ENCODE results near the gene HS3ST6. TPM values are rescaled to one million over a fixed set of nuclear protein-coding genes. Genes with fewer than 3 reads are reported as not detected.

The HS3ST6 gene
- total and polyA plus RNA-seq, 2 of the 13 experiments (the other 11 are each of a cell fraction or from before 2014, with no cell fraction given) = not detected

DNA sequence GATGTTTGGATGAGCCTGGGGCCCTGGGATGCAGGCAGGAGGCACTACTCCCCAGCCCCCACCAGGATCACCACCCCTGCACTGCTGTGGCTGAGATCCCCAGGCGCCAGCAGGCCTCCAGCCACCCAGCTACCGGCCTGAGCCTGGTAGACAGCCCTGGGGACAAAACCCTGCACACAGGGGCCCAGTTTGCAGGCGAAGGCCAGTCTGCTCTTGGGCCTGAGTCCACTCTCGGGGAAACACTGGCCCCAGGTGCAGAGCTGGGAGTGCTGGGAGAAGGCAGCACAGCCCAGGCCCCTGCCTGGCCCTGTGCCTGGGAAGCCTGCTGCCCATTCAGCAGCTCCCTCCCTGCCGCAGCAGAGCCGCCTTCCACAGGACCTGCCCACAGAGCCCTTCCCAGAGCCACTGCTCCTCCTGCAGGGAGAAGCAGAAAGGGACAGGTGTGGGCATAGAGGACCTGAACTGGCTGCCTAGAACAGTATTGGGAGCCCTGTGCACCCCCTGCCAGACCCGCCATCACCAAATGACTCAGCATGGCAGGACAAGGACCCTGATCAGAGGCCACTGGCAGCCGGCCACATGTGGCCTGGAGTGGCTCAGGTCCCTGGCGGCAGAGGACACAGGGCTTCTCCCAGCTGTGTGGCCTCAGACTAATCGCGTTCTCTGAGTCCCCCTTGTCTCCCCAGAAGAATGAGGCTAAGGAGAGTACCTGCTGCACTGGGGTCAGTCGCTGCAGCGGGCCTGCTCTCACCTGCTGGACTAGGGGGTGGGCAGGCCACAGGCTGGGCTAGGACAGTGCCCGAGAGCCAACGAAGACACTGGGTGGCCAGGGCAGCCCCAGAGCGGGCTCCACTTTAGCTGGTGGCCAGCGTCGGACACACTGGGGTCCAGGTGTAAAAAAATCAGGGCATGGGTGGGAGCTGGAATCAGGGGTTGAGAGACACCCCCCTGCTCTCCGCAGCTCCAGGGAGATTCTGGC is 14.1 kb upstream of the HS3ST6 start (continued):
- TF ChIP-seq ZFP90 (CRISPR knock-in tag; IDR thresholded peaks at IDR 0.05; ENCODE audit: borderline replicate concordance) = no peak
- TF ChIP-seq, protein P1, sequence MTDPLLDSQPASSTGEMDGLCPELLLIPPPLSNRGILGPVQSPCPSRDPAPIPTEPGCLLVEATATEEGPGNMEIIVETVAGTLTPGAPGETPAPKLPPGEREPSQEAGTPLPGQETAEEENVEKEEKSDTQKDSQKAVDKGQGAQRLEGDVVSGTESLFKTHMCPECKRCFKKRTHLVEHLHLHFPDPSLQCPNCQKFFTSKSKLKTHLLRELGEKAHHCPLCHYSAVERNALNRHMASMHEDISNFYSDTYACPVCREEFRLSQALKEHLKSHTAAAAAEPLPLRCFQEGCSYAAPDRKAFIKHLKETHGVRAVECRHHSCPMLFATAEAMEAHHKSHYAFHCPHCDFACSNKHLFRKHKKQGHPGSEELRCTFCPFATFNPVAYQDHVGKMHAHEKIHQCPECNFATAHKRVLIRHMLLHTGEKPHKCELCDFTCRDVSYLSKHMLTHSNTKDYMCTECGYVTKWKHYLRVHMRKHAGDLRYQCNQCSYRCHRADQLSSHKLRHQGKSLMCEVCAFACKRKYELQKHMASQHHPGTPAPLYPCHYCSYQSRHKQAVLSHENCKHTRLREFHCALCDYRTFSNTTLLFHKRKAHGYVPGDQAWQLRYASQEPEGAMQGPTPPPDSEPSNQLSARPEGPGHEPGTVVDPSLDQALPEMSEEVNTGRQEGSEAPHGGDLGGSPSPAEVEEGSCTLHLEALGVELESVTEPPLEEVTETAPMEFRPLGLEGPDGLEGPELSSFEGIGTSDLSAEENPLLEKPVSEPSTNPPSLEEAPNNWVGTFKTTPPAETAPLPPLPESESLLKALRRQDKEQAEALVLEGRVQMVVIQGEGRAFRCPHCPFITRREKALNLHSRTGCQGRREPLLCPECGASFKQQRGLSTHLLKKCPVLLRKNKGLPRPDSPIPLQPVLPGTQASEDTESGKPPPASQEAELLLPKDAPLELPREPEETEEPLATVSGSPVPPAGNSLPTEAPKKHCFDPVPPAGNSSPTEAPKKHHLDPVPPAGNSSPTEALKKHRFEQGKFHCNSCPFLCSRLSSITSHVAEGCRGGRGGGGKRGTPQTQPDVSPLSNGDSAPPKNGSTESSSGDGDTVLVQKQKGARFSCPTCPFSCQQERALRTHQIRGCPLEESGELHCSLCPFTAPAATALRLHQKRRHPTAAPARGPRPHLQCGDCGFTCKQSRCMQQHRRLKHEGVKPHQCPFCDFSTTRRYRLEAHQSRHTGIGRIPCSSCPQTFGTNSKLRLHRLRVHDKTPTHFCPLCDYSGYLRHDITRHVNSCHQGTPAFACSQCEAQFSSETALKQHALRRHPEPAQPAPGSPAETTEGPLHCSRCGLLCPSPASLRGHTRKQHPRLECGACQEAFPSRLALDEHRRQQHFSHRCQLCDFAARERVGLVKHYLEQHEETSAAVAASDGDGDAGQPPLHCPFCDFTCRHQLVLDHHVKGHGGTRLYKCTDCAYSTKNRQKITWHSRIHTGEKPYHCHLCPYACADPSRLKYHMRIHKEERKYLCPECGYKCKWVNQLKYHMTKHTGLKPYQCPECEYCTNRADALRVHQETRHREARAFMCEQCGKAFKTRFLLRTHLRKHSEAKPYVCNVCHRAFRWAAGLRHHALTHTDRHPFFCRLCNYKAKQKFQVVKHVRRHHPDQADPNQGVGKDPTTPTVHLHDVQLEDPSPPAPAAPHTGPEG (CRISPR knock-in tag; IDR thresholded peaks at IDR 0.05) = peak; percentile 34; the same call in 1 of the 2 replicates
- no peak for TF ChIP-seq NR2F2 (IDR thresholded peaks at IDR 0.05; ENCODE audit: borderline replicate concordance, low read depth)
- TF ChIP-seq NFIC (IDR thresholded peaks at IDR 0.05; ENCODE audit: low read length) = no peak
- TF ChIP-seq ASH2L (IDR thresholded peaks at IDR 0.05; ENCODE audit: insufficient read length, low read depth, low read length) = no peak
- TF ChIP-seq, protein P2, sequence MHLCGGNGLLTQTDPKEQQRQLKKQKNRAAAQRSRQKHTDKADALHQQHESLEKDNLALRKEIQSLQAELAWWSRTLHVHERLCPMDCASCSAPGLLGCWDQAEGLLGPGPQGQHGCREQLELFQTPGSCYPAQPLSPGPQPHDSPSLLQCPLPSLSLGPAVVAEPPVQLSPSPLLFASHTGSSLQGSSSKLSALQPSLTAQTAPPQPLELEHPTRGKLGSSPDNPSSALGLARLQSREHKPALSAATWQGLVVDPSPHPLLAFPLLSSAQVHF (CRISPR knock-in tag; IDR thresholded peaks at IDR 0.05) = no peak
- no peak for TF ChIP-seq PCBP2 (optimal IDR thresholded peaks at IDR 0.05; ENCODE audit: low read depth, low read length, poor library complexity, severe bottlenecking)
- TF ChIP-seq ELF1 (CRISPR knock-in tag; IDR thresholded peaks at IDR 0.05) = no peak
- TF ChIP-seq, protein P3, sequence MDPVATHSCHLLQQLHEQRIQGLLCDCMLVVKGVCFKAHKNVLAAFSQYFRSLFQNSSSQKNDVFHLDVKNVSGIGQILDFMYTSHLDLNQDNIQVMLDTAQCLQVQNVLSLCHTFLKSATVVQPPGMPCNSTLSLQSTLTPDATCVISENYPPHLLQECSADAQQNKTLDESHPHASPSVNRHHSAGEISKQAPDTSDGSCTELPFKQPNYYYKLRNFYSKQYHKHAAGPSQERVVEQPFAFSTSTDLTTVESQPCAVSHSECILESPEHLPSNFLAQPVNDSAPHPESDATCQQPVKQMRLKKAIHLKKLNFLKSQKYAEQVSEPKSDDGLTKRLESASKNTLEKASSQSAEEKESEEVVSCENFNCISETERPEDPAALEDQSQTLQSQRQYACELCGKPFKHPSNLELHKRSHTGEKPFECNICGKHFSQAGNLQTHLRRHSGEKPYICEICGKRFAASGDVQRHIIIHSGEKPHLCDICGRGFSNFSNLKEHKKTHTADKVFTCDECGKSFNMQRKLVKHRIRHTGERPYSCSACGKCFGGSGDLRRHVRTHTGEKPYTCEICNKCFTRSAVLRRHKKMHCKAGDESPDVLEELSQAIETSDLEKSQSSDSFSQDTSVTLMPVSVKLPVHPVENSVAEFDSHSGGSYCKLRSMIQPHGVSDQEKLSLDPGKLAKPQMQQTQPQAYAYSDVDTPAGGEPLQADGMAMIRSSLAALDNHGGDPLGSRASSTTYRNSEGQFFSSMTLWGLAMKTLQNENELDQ (CRISPR knock-in tag; IDR thresholded peaks at IDR 0.05; ENCODE audit: borderline replicate concordance) = no peak
- TF ChIP-seq ERF (CRISPR knock-in tag; IDR thresholded peaks at IDR 0.05) = no peak
- no peak; the same call in 1 of the 2 replicates for TF ChIP-seq GFI1 (CRISPR knock-in tag; IDR thresholded peaks at IDR 0.05; ENCODE audit: borderline replicate concordance)
- no peak for TF ChIP-seq POGK (CRISPR knock-in tag; conservative IDR thresholded peaks at IDR 0.05)
- TF ChIP-seq ZNF878 (CRISPR knock-in tag; IDR thresholded peaks at IDR 0.05) = no peak
- no peak for TF ChIP-seq RFX1 (IDR thresholded peaks at IDR 0.05)
- TF ChIP-seq ZNF710 (CRISPR knock-in tag; IDR thresholded peaks at IDR 0.05; ENCODE audit: borderline replicate concordance) = no peak; the same call in 1 of the 2 replicates
